H9 (cell line): ENCODE results near the gene BMPR1A. TPM values are rescaled to one million over a fixed set of nuclear protein-coding genes. Genes with fewer than 3 reads are reported as not detected.

Experiments used
- DNase-seq: peaks from one replicate; pipeline ENCODE4 v3.0.0-alpha.2; 2017
- H2AFZ ChIP-seq: one replicate; pipeline ENCODE4 v1.6.1; 2013; ENCODE audit warnings: mild to moderate bottlenecking, low read length, control low read depth, moderate library complexity
- H2AK5ac ChIP-seq: 2 replicates; pipeline ENCODE4 v1.6.1; 2013; ENCODE audit warnings: low read length, control low read depth, mixed read lengths; ENCODE audit not compliant: insufficient read length
- H2BK120ac ChIP-seq: one replicate; pipeline ENCODE4 v1.6.1; 2013; ENCODE audit warnings: low read depth, mild to moderate bottlenecking, low read length, control low read depth, inconsistent platforms; ENCODE audit not compliant: poor library complexity, severe bottlenecking
- H2BK12ac ChIP-seq: 2 replicates; pipeline ENCODE4 v1.6.1; 2013; ENCODE audit warnings: low read length, control low read depth, mixed read lengths, low read depth; ENCODE audit not compliant: insufficient read length
- H2BK15ac ChIP-seq: 2 replicates; pipeline ENCODE4 v1.6.1; 2013; ENCODE audit warnings: low read depth, low read length, control low read depth
- H2BK20ac ChIP-seq: one replicate; pipeline ENCODE4 v1.6.1; 2013; ENCODE audit warnings: low read depth, mild to moderate bottlenecking, low read length, control low read depth, inconsistent platforms; ENCODE audit not compliant: poor library complexity, severe bottlenecking
- H2BK5ac ChIP-seq: 2 replicates; pipeline ENCODE4 v1.6.1; 2013; ENCODE audit warnings: low read length, control low read depth, mixed read lengths; ENCODE audit not compliant: insufficient read length
- H3K14ac ChIP-seq: 2 replicates; pipeline ENCODE4 v1.6.1; 2013; ENCODE audit warnings: low read length, control low read depth; ENCODE audit not compliant: insufficient read depth
- H3K18ac ChIP-seq: 2 replicates; pipeline ENCODE4 v1.6.1; 2013; ENCODE audit warnings: low read depth, mild to moderate bottlenecking, mixed read lengths, low read length, control low read depth; ENCODE audit not compliant: insufficient read length
- H3K23ac ChIP-seq: 2 replicates; pipeline ENCODE4 v1.6.1; 2013; ENCODE audit warnings: low read length, control low read depth, mixed read lengths, low read depth; ENCODE audit not compliant: insufficient read length
- H3K23me2 ChIP-seq: 2 replicates; pipeline ENCODE4 v1.6.1; 2013; ENCODE audit warnings: low read depth, mild to moderate bottlenecking, mixed read lengths, low read length, control low read depth; ENCODE audit not compliant: insufficient read length, poor library complexity, severe bottlenecking
- H3K27ac ChIP-seq: 2 replicates; pipeline ENCODE4 v1.5.1; 2013; ENCODE audit warnings: low read length, control low read depth, mixed read lengths, low read depth; ENCODE audit not compliant: insufficient read length
- H3K27me3 ChIP-seq: 2 replicates; pipeline ENCODE4 v1.6.1; 2013; ENCODE audit warnings: low read length, control low read depth, inconsistent platforms; ENCODE audit not compliant: insufficient read depth
- H3K4ac ChIP-seq: 2 replicates; pipeline ENCODE4 v1.6.1; 2013; ENCODE audit warnings: low read depth, mild to moderate bottlenecking, control low read depth, inconsistent platforms, low read length, moderate library complexity
- H3K4me1 ChIP-seq: 2 replicates; pipeline ENCODE4 v1.6.1; 2013; ENCODE audit warnings: low read length, control low read depth, inconsistent platforms; ENCODE audit not compliant: insufficient read depth
- H3K4me2 ChIP-seq: 2 replicates; pipeline ENCODE4 v1.6.1; 2013; ENCODE audit warnings: low read length, control low read depth, mixed read lengths; ENCODE audit not compliant: insufficient read length, insufficient read depth
- H3K56ac ChIP-seq: 2 replicates; pipeline ENCODE4 v1.6.1; 2013; ENCODE audit warnings: low read depth, mild to moderate bottlenecking, mixed read lengths, low read length, control low read depth; ENCODE audit not compliant: insufficient read length
- H3K79me1 ChIP-seq: 2 replicates; pipeline ENCODE4 v1.6.1; 2013; ENCODE audit warnings: low read depth, mild to moderate bottlenecking, moderate library complexity, low read length, control low read depth, inconsistent platforms; ENCODE audit not compliant: insufficient read depth, poor library complexity, severe bottlenecking
- H3K79me2 ChIP-seq: 2 replicates; pipeline ENCODE4 v1.6.1; 2013; ENCODE audit warnings: low read length, control low read depth, inconsistent platforms; ENCODE audit not compliant: insufficient read depth
- H3K9ac ChIP-seq: 2 replicates; pipeline ENCODE4 v1.6.1; 2013; ENCODE audit warnings: low read length, control low read depth, mixed read lengths; ENCODE audit not compliant: insufficient read length; ENCODE audit errors: extremely low read depth
- H3K9me3 ChIP-seq: one replicate; pipeline ENCODE4 v1.6.1; 2013; ENCODE audit warnings: low read depth, low read length, inconsistent platforms; ENCODE audit not compliant: control insufficient read depth
- H3T11ph ChIP-seq: one replicate; pipeline ENCODE4 v1.6.1; 2013; ENCODE audit warnings: mild to moderate bottlenecking, low read length, control low read depth, inconsistent platforms
- H4K20me1 ChIP-seq: one replicate; pipeline ENCODE4 v1.6.1; 2013; ENCODE audit not compliant: control insufficient read depth, insufficient read length, insufficient read depth
- H4K5ac ChIP-seq: 2 replicates; pipeline ENCODE4 v1.6.1; 2013; ENCODE audit warnings: low read depth, mild to moderate bottlenecking, mixed read lengths, low read length, control low read depth; ENCODE audit not compliant: insufficient read length
- H4K8ac ChIP-seq: replicated peaks from 2 replicates; pipeline ENCODE4 v1.6.1; 2013; ENCODE audit warnings: low read length, control low read depth, mixed read lengths, low read depth; ENCODE audit not compliant: insufficient read length
- H4K91ac ChIP-seq: 2 replicates; pipeline ENCODE4 v1.6.1; 2013; ENCODE audit warnings: low read depth, mild to moderate bottlenecking, moderate library complexity, mixed read lengths, low read length, control low read depth; ENCODE audit not compliant: insufficient read length
- H3K27ac Mint-ChIP-seq, 3 experiments: 2 replicates in 2 of 3; 3 replicates in 1 of 3; pipeline ENCODE4 v1.8.0; 2020 to 2021; ENCODE audit warnings: mixed read lengths in 3 of 3, mild to moderate bottlenecking in 1 of 3, moderate library complexity in 1 of 3
- H3K27me3 Mint-ChIP-seq: 2 replicates; pipeline ENCODE4 v1.8.0; 2021; ENCODE audit warnings: low read depth, mild to moderate bottlenecking, moderate library complexity, mixed read lengths
- H3K36me3 Mint-ChIP-seq, 3 experiments: 2 replicates in 2 of 3; 3 replicates in 1 of 3; pipeline ENCODE4 v1.8.0; 2020 to 2021; ENCODE audit warnings: low read depth in 3 of 3, mixed read lengths in 3 of 3; ENCODE audit not compliant: insufficient read depth in 1 of 3
- H3K4me1 Mint-ChIP-seq, 2 experiments: 2 replicates each; pipeline ENCODE4 v1.8.0; 2020; ENCODE audit warnings: mixed read lengths in 2 of 2
- H3K4me3 Mint-ChIP-seq, 2 experiments: 2 replicates in 1 of 2; 3 replicates in 1 of 2; pipeline ENCODE4 v1.8.0; 2020 to 2021; ENCODE audit warnings: mild to moderate bottlenecking in 2 of 2, mixed read lengths in 2 of 2, moderate library complexity in 1 of 2
- H3K9me3 Mint-ChIP-seq, 2 experiments: 2 replicates in 1 of 2; 3 replicates in 1 of 2; pipeline ENCODE4 v1.8.0; 2020; ENCODE audit warnings: mild to moderate bottlenecking in 2 of 2, mixed read lengths in 2 of 2, moderate library complexity in 1 of 2
- CTCF ChIP-seq: fragments of 200-600 bp; sonication (generic); conservative IDR thresholded peaks from 3 replicates; pipeline ENCODE4 v1.8.0; 2021; ENCODE audit warnings: antibody characterized with exemption, mild to moderate bottlenecking
- WGBS: extraction: QIAGEN DNeasy Blood & Tissue Kit; methylation state at CpG from one replicate; pipeline ENCODE4 v1.1.7; 2013; ENCODE audit warnings: missing lambda C conversion rate, low lambda C conversion rate, mixed read lengths; ENCODE audit not compliant: insufficient read length; ENCODE audit errors: extremely low coverage; 5-methylcytosine and 5-hydroxymethylcytosine counted together
- total RNA-seq: library from RNA; stranded (reverse); gene quantifications from 2 replicates; pipeline ENCODE4 v1.2.1, GENCODE V29; 2021

BMPR1A gene
- total RNA-seq, 1 experiment from 2014 or later = 138 TPM

GRCh38 chr10:86922553-86922961, 166.1 kb downstream of the BMPR1A start:
- no peak overlapping the region for H4K5ac ChIP-seq
- WGBS = no CpG with 5 or more reads among the region's 9 CpGs
- no peak overlapping the region for H3K56ac ChIP-seq
- H2BK120ac ChIP-seq = no peak overlapping the region
- no peaks in the 10 kb centered on the region for H3K79me2 ChIP-seq
- DNase-seq = no peak
- H3K4me1 ChIP-seq = no peaks in the 10 kb centered on the region
- H3K27ac ChIP-seq = no peak overlapping the region
- no peaks in the 10 kb centered on the region for H3K9me3 Mint-ChIP-seq
- H4K20me1 ChIP-seq = no peaks in the 10 kb centered on the region
- H3K23ac ChIP-seq = no peak overlapping the region
- no peaks in the 10 kb centered on the region for H3K23me2 ChIP-seq
- H3T11ph ChIP-seq = no peak overlapping the region
- no peak overlapping the region for H2AK5ac ChIP-seq
- no peak overlapping the region for H2BK12ac ChIP-seq
- no peak overlapping the region for H2BK15ac ChIP-seq
- no peaks in the 10 kb centered on the region for H3K79me1 ChIP-seq
- no peak overlapping the region for H4K8ac ChIP-seq
- no peak for TF ChIP-seq CTCF
- H3K18ac ChIP-seq = no peak overlapping the region
- H3K27me3 Mint-ChIP-seq = no peaks in the 10 kb centered on the region
- no peak overlapping the region for H2AFZ ChIP-seq
- no peak overlapping the region for H3K4ac ChIP-seq
- H3K27me3 ChIP-seq = no peaks in the 10 kb centered on the region
- no peak overlapping the region for H2BK20ac ChIP-seq
- H3K4me2 ChIP-seq = no peak overlapping the region
- H4K91ac ChIP-seq = no peak overlapping the region
- H3K14ac ChIP-seq = no peak overlapping the region
- peaks cover 0 to 4% of the 10 kb centered on the region in 2 experiments; a peak in 2 of 4 replicates for H3K4me1 Mint-ChIP-seq
- H2BK5ac ChIP-seq = no peak overlapping the region
- H3K4me3 Mint-ChIP-seq = no peak overlapping the region
- H3K36me3 Mint-ChIP-seq = peaks cover 25 to 79% (median 53%) of the 10 kb centered on the region in 3 experiments
- no peak overlapping the region for H3K9ac ChIP-seq
- H3K27ac Mint-ChIP-seq = no peak overlapping the region
- no peaks in the 10 kb centered on the region for H3K9me3 ChIP-seq
